WTC11 (cell line): ENCODE results near the gene RPTN. TPM values are rescaled to one million over a fixed set of nuclear protein-coding genes. Genes with fewer than 3 reads are reported as not detected.
A peak's percentile ranks its signal among the peaks of the same experiment; 100 is the strongest.

Experiments used
- ATAC-seq: fragments of 200-7000 bp; cut with Tn5 transposase; 2 replicates; pipeline ENCODE4 v1.10.0; 2021; ENCODE audit warnings: mild to moderate bottlenecking, moderate library complexity
- CTCF ChIA-PET: fragments of 300-600 bp; sonication (Branson Sonifier 250); formaldehyde crosslinking; loops from one replicate; lab custom pipeline; 2021; ENCODE audit warnings: antibody characterized with exemption; lab: Charles Lee
- POLR2A ChIA-PET: fragments of 350-600 bp; sonication (Branson Sonifier 250); formaldehyde crosslinking; loops from one replicate; lab custom pipeline; 2021; ENCODE audit warnings: antibody characterized with exemption; lab: Charles Lee
- DNase-seq: peaks from one replicate; pipeline ENCODE4 v3.0.0; 2021; ENCODE audit warnings: low spot score
- H3K27ac Mint-ChIP-seq: 2 replicates; pipeline ENCODE4 v1.8.0; 2021; ENCODE audit warnings: mixed read lengths
- H3K27me3 Mint-ChIP-seq: 2 replicates; pipeline ENCODE4 v1.8.0; 2021; ENCODE audit warnings: low read depth, mild to moderate bottlenecking, moderate library complexity, mixed read lengths
- H3K36me3 Mint-ChIP-seq: 2 replicates; pipeline ENCODE4 v1.8.0; 2021; ENCODE audit warnings: mixed read lengths
- H3K4me1 Mint-ChIP-seq: 2 replicates; pipeline ENCODE4 v1.8.0; 2022; ENCODE audit warnings: mixed read lengths
- H3K4me3 Mint-ChIP-seq: 2 replicates; pipeline ENCODE4 v1.8.0; 2021; ENCODE audit warnings: mild to moderate bottlenecking, moderate library complexity, mixed read lengths
- H3K9me3 Mint-ChIP-seq: 2 replicates; pipeline ENCODE4 v1.8.0; 2021; ENCODE audit warnings: mixed read lengths
- FOXK1 ChIP-seq: sonication (generic); formaldehyde crosslinking; IDR thresholded peaks from 2 replicates; pipeline ENCODE4 v1.8.0; 2022; ENCODE audit warnings: mild to moderate bottlenecking, moderate library complexity, missing genetic modification reagents
- FOXP1 ChIP-seq: sonication (generic); formaldehyde crosslinking; IDR thresholded peaks from 2 replicates; pipeline ENCODE4 v1.8.0; 2022; ENCODE audit warnings: missing genetic modification reagents, mild to moderate bottlenecking, moderate library complexity, borderline replicate concordance
- FOXP4 ChIP-seq: sonication (generic); formaldehyde crosslinking; IDR thresholded peaks from 2 replicates; pipeline ENCODE4 v1.8.0; 2022; ENCODE audit warnings: mild to moderate bottlenecking, missing genetic modification reagents
- GTF2I ChIP-seq: fragments of 250-450 bp; sonication (Bioruptor Pico); conservative IDR thresholded peaks from 2 replicates; pipeline ENCODE4 v1.4.0; 2021; ENCODE audit warnings: mild to moderate bottlenecking
- IRF2 ChIP-seq: sonication (generic); formaldehyde crosslinking; IDR thresholded peaks from 2 replicates; pipeline ENCODE4 v1.8.0; 2022; ENCODE audit warnings: low read depth, missing genetic modification reagents, borderline replicate concordance
- JAZF1 ChIP-seq: fragments of 250-450 bp; sonication (Bioruptor Pico); IDR thresholded peaks from 2 replicates; pipeline ENCODE4 v1.9.0; 2021; ENCODE audit warnings: moderate library complexity, mild to moderate bottlenecking, inconsistent platforms
- NFATC4 ChIP-seq: fragments of 250-450 bp; sonication (Bioruptor Pico); IDR thresholded peaks from 2 replicates; pipeline ENCODE4 v1.9.0; 2021; ENCODE audit warnings: mild to moderate bottlenecking
- NFE2L1 ChIP-seq: sonication (generic); formaldehyde crosslinking; IDR thresholded peaks from 2 replicates; pipeline ENCODE4 v1.8.1; 2023; ENCODE audit warnings: missing genetic modification reagents
- NR2C2 ChIP-seq: sonication (generic); formaldehyde crosslinking; IDR thresholded peaks from 2 replicates; pipeline ENCODE4 v1.8.0; 2022; ENCODE audit warnings: mild to moderate bottlenecking, missing genetic modification reagents
- NR3C1 ChIP-seq: sonication (generic); formaldehyde crosslinking; conservative IDR thresholded peaks from 2 replicates; pipeline ENCODE4 v1.8.1; 2023; ENCODE audit warnings: low read depth, mild to moderate bottlenecking, missing genetic modification reagents
- RORB ChIP-seq: fragments of 250-450 bp; sonication (Bioruptor Pico); IDR thresholded peaks from 2 replicates; pipeline ENCODE4 v1.9.0; 2021; ENCODE audit warnings: mild to moderate bottlenecking
- SP1 ChIP-seq: sonication (generic); formaldehyde crosslinking; conservative IDR thresholded peaks from 2 replicates; pipeline ENCODE4 v1.8.1; 2022; ENCODE audit warnings: missing genetic modification reagents
- STAT6 ChIP-seq: sonication (generic); formaldehyde crosslinking; conservative IDR thresholded peaks from 2 replicates; pipeline ENCODE4 v1.8.1; 2023; ENCODE audit warnings: mild to moderate bottlenecking, low read depth, missing genetic modification reagents, moderate library complexity
- TEAD4 ChIP-seq: sonication (generic); formaldehyde crosslinking; IDR thresholded peaks from 2 replicates; pipeline ENCODE4 v1.8.0; 2022; ENCODE audit warnings: mild to moderate bottlenecking, missing genetic modification reagents
- ZNF138 ChIP-seq: sonication (generic); formaldehyde crosslinking; conservative IDR thresholded peaks from 2 replicates; pipeline ENCODE4 v1.8.1; 2022; ENCODE audit warnings: mild to moderate bottlenecking, moderate library complexity, missing genetic modification reagents
- ZNF219 ChIP-seq: sonication (generic); formaldehyde crosslinking; IDR thresholded peaks from 2 replicates; pipeline ENCODE4 v1.8.0; 2023; ENCODE audit warnings: missing genetic modification reagents, mild to moderate bottlenecking, borderline replicate concordance
- ZNF232 ChIP-seq: sonication (generic); formaldehyde crosslinking; IDR thresholded peaks from 2 replicates; pipeline ENCODE4 v1.8.0; 2022; ENCODE audit warnings: mild to moderate bottlenecking, missing genetic modification reagents
- ZNF317 ChIP-seq: sonication (generic); formaldehyde crosslinking; IDR thresholded peaks from 2 replicates; pipeline ENCODE4 v1.8.1; 2023; ENCODE audit warnings: low read depth, mild to moderate bottlenecking, moderate library complexity, missing genetic modification reagents, borderline replicate concordance
- ZNF396 ChIP-seq: fragments of 250-450 bp; sonication (Bioruptor Pico); IDR thresholded peaks from 2 replicates; pipeline ENCODE4 v1.8.0; 2021; ENCODE audit warnings: mild to moderate bottlenecking, moderate library complexity, borderline replicate concordance
- total RNA-seq: library from RNA; stranded (reverse); gene quantifications from 3 replicates; pipeline ENCODE4 v1.2.3, GENCODE V29; 2021
- TF ChIP-seq, protein P1 (sequence below): sonication (generic); formaldehyde crosslinking; IDR thresholded peaks from 2 replicates; pipeline ENCODE4 v1.8.1; 2023; ENCODE audit warnings: mild to moderate bottlenecking, missing genetic modification reagents, moderate library complexity
- TF ChIP-seq, protein P2 (sequence below): sonication (generic); formaldehyde crosslinking; IDR thresholded peaks from 2 replicates; pipeline ENCODE4 v1.8.1; 2023; ENCODE audit warnings: mild to moderate bottlenecking, missing genetic modification reagents

RPTN gene
- total RNA-seq, 1 experiment from 2014 or later, result not detected

DNA sequence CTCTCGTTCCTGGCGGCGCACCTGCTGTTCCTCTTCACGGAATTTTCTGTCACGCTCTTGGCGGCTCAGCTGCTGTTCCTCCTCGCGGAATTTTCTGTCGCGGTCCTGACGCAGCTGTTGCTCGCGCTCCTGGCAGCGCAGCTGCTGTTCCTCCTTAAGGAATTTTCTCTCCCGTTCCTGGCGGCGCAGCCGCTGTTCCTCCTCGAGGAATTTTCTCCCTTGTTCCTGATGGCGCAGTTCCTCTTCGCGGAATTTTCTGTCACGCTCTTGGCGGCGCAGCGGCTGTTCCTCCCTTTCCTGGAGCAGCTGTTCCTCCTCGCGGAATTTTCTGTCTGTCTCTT lies 50.2 kb downstream of the RPTN start:
- H3K27me3 Mint-ChIP-seq, result peaks cover 1% of the 10 kb centered on the region; the same call in 1 of the 2 replicates
- no peak overlapping the region for H3K27ac Mint-ChIP-seq
- no peak overlapping the region for H3K4me3 Mint-ChIP-seq
- ChIA-PET POLR2A (no interaction called here), CTCF (interaction anchor here (1.3 to 5.8 kb wide), 5 partner anchors 25 to 141 kb away, joined by 4 to 41 read pairs (median 6); partner anchors contain the start of gene S100A11)
- TF ChIP-seq FOXK1 (CRISPR knock-in tag) (no peak), GTF2I (CRISPR knock-in tag) (no peak), NR2C2 (no peak), ZNF396 (CRISPR knock-in tag) (no peak), SP1 (CRISPR knock-in tag) (no peak), JAZF1 (CRISPR knock-in tag) (no peak), ZNF317 (CRISPR knock-in tag) (no peak), NR3C1 (CRISPR knock-in tag) (no peak), STAT6 (CRISPR knock-in tag) (no peak), ZNF138 (CRISPR knock-in tag) (no peak), FOXP1 (CRISPR knock-in tag) (no peak), IRF2 (CRISPR knock-in tag) (no peak), NFATC4 (CRISPR knock-in tag) (no peak), RORB (CRISPR knock-in tag) (no peak), ZNF219 (no peak), NFE2L1 (CRISPR knock-in tag) (no peak), ZNF232 (CRISPR knock-in tag) (no peak)
- TF ChIP-seq, protein P1, sequence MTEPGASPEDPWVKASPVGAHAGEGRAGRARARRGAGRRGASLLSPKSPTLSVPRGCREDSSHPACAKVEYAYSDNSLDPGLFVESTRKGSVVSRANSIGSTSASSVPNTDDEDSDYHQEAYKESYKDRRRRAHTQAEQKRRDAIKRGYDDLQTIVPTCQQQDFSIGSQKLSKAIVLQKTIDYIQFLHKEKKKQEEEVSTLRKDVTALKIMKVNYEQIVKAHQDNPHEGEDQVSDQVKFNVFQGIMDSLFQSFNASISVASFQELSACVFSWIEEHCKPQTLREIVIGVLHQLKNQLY (CRISPR knock-in tag), result no peak
- TF ChIP-seq, protein P2, sequence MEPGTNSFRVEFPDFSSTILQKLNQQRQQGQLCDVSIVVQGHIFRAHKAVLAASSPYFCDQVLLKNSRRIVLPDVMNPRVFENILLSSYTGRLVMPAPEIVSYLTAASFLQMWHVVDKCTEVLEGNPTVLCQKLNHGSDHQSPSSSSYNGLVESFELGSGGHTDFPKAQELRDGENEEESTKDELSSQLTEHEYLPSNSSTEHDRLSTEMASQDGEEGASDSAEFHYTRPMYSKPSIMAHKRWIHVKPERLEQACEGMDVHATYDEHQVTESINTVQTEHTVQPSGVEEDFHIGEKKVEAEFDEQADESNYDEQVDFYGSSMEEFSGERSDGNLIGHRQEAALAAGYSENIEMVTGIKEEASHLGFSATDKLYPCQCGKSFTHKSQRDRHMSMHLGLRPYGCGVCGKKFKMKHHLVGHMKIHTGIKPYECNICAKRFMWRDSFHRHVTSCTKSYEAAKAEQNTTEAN (CRISPR knock-in tag), result no peak
- H3K36me3 Mint-ChIP-seq, result peaks cover 1% of the 10 kb centered on the region; the same call in 1 of the 2 replicates
- H3K4me1 Mint-ChIP-seq, result no peaks in the 10 kb centered on the region; the same call in 1 of the 2 replicates
- no peaks in the 10 kb centered on the region for H3K9me3 Mint-ChIP-seq
- peak; percentile 31 for DNase-seq
- no peak for ATAC-seq

DNA sequence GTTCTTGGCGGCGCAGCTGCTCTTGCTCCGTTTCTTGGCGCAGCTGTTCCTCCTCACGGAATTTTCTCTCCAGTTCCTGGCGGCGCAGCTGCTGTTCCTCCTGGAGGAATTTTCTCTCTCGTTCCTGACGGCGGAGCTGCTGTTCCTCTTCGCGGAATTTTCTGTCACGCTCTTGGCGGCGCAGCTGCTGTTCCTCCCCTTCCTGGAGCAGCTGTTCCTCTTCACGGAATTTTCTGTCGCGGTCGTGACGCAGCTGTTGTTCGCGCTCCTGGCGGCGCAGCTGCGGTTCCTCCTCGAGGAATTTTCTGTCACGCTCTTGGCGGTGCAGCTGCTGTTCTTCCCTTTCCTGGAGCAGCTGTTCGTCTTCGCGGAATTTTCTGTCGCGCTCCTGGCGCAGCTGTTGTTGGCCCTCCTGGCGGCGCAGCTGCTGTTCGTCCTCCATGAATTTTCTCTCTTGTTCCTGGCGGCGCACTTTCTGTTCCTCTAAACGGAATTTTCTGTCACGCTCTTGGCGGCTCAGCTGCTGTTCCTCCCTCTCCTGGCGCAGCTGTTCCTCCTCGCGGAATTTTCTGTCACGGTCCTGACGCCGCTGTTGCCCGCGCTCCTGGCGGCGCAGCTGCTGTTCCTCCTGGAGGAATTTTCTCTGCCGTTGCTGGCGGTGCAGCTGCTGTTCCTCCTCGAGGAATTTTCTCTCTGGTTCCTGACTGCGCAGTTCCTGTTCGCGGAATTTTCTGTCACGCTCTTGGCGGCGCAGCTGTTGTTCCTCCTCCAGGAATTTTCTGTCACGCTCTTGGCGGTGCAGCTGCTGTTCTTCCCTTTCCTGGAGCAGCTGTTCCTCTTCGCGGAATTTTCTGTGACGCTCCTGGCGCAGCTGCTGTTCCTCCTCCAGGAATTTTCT lies 50.8 kb downstream of the RPTN start:
- H3K4me3 Mint-ChIP-seq, result no peak overlapping the region
- H3K27ac Mint-ChIP-seq, result peak overlapping the region; percentile 13; the same call in 1 of the 2 replicates
- no peak for ATAC-seq
- TF ChIP-seq FOXP4 (CRISPR knock-in tag) (0 out of 2 replicates have a peak, but pooled peaks have one; percentile 24), SP1 (CRISPR knock-in tag) (no peak), TEAD4 (peak; percentile 53; the same call in 1 of the 2 replicates)
- no peaks in the 10 kb centered on the region for H3K36me3 Mint-ChIP-seq
- H3K4me1 Mint-ChIP-seq, result no peaks in the 10 kb centered on the region; the same call in 1 of the 2 replicates
- ChIA-PET POLR2A (no interaction called here), CTCF (interaction anchor here (0.8 to 5.8 kb wide), 11 partner anchors 10 to 199 kb away, joined by 3 to 41 read pairs (median 5); partner anchors contain the start of genes S100A11 and THEM4)
- H3K9me3 Mint-ChIP-seq, result peaks cover 4% of the 10 kb centered on the region; the same call in 1 of the 2 replicates
- H3K27me3 Mint-ChIP-seq, result peaks cover 7% of the 10 kb centered on the region; the same call in 1 of the 2 replicates
- peak; percentile 48 for DNase-seq
